ENCODE results near the gene GLRX. TPM values are rescaled to one million over a fixed set of nuclear protein-coding genes. Genes with fewer than 3 reads are reported as not detected.
A peak's percentile ranks its signal among the peaks of the same experiment; 100 is the strongest.

GLRX gene
- total and polyA plus RNA-seq, 2 experiments from 2014 or later, result 15.7 to 51.1 TPM

- peak in 1 of 2 donors; percentile 73 for DNase-seq (ENCODE audit: low read depth in 1 of 2, low spot score in 1 of 2)
These were observed 39.5 kb upstream of the GLRX start for GRCh38 chr5:95861864-95862561.

GRCh38 chr5:95861221-95861863 is 38.8 kb upstream of the GLRX start:
- DNase-seq (ENCODE audit: low read depth in 1 of 2, low spot score in 1 of 2), result peak; percentile 30 to 98
- Histone ChIP-seq H3K27ac (peak overlapping the region; percentile 92), H3K36me3 (no peaks in the 10 kb centered on the region), H3K4me3 (no peak overlapping the region), H3K27me3 (no peaks in the 10 kb centered on the region), H3K9me3 (ENCODE audit: low read depth) (no peaks in the 10 kb centered on the region), H3K4me1 (ENCODE audit: low read depth) (peaks cover 61% of the 10 kb centered on the region)
- no peak for TF ChIP-seq CTCF (IDR thresholded peaks at IDR 0.05; ENCODE audit: low read depth, low read length)

More at GRCh38 chr5:95861864-95862561, 39.5 kb upstream of the GLRX start:
- H3K4me3 ChIP-seq, result no peak overlapping the region
- no peaks in the 10 kb centered on the region for H3K36me3 ChIP-seq
- H3K27ac ChIP-seq, result peak overlapping the region; percentile 92
- H3K9me3 ChIP-seq (ENCODE audit: low read depth), result no peaks in the 10 kb centered on the region
- H3K27me3 ChIP-seq, result no peaks in the 10 kb centered on the region
- TF ChIP-seq CTCF (IDR thresholded peaks at IDR 0.05; ENCODE audit: low read depth, low read length), result no peak
- H3K4me1 ChIP-seq (ENCODE audit: low read depth), result peaks cover 56% of the 10 kb centered on the region

- TF ChIP-seq CTCF (IDR thresholded peaks at IDR 0.05; ENCODE audit: low read depth, low read length), result no peak
- Histone ChIP-seq H3K27ac (no peak overlapping the region), H3K27me3 (no peaks in the 10 kb centered on the region), H3K4me3 (no peak overlapping the region), H3K9me3 (ENCODE audit: low read depth) (no peaks in the 10 kb centered on the region), H3K36me3 (no peaks in the 10 kb centered on the region), H3K4me1 (ENCODE audit: low read depth) (peaks cover 72% of the 10 kb centered on the region)
- no peak for DNase-seq (ENCODE audit: low read depth in 1 of 2, low spot score in 1 of 2)
These were observed 37.1 kb upstream of the GLRX start for GRCh38 chr5:95859661-95860060.

- Histone ChIP-seq H3K36me3 (no peaks in the 10 kb centered on the region), H3K9me3 (ENCODE audit: low read depth) (no peaks in the 10 kb centered on the region), H3K4me3 (peak overlapping the region; percentile 1), H3K4me1 (ENCODE audit: low read depth) (peaks cover 69% of the 10 kb centered on the region), H3K27ac (peak overlapping the region; percentile 90), H3K27me3 (no peaks in the 10 kb centered on the region)
- TF ChIP-seq CTCF (IDR thresholded peaks at IDR 0.05; ENCODE audit: low read depth, low read length), result peak; percentile 98
- peak; percentile 89 to 98 for DNase-seq (ENCODE audit: low read depth in 1 of 2, low spot score in 1 of 2)
These were observed 36.4 kb upstream of the GLRX start for GRCh38 chr5:95858661-95859595.

GRCh38 chr5:95858023-95858461 is 35.5 kb upstream of the GLRX start:
- Histone ChIP-seq H3K36me3 (no peaks in the 10 kb centered on the region), H3K4me1 (ENCODE audit: low read depth) (peaks cover 60% of the 10 kb centered on the region), H3K9me3 (ENCODE audit: low read depth) (no peaks in the 10 kb centered on the region), H3K4me3 (no peak overlapping the region), H3K27ac (peak overlapping the region; percentile 90), H3K27me3 (no peaks in the 10 kb centered on the region)
- DNase-seq (ENCODE audit: low read depth in 1 of 2, low spot score in 1 of 2), result peak; percentile 65 to 91
- no peak for TF ChIP-seq CTCF (IDR thresholded peaks at IDR 0.05; ENCODE audit: low read depth, low read length)

Data from cardiac muscle cell (in vitro differentiated cells and primary cell).